Loucy (cell line): Measurements from ENCODE around the gene SOX30.

Source experiments
- H2AFZ ChIP-seq: fragments of 200-600 bp; sonication (generic); 2 replicates; pipeline ENCODE4 v1.6.0; 2016; ENCODE audit warnings: antibody characterized with exemption, mild to moderate bottlenecking, low read length, moderate library complexity
- H3F3A ChIP-seq: fragments of 200-600 bp; 2 replicates; pipeline ENCODE4 v1.6.0; 2016; ENCODE audit warnings: antibody characterized with exemption, low read depth, mild to moderate bottlenecking
- H3K27me3 ChIP-seq: fragments of 200-600 bp; sonication (generic); 2 replicates; pipeline ENCODE4 v1.6.1; 2014; ENCODE audit warnings: low read length, mild to moderate bottlenecking; ENCODE audit not compliant: insufficient read depth, poor library complexity, severe bottlenecking
- H3K36me3 ChIP-seq: fragments of 200-600 bp; sonication (generic); 2 replicates; pipeline ENCODE4 v1.6.1; 2016; ENCODE audit warnings: low read length; ENCODE audit not compliant: insufficient read depth
- H3K4me1 ChIP-seq: fragments of 200-600 bp; sonication (generic); 2 replicates; pipeline ENCODE4 v1.5.1; 2014; ENCODE audit warnings: low read length, mild to moderate bottlenecking; ENCODE audit not compliant: insufficient read depth, poor library complexity, severe bottlenecking
- H3K4me2 ChIP-seq: fragments of 200-600 bp; sonication (generic); 2 replicates; pipeline ENCODE4 v1.6.0; 2014; ENCODE audit warnings: antibody characterized with exemption, low read length, low read depth, mild to moderate bottlenecking; ENCODE audit not compliant: poor library complexity, severe bottlenecking
- H3K4me3 ChIP-seq: fragments of 200-600 bp; sonication (generic); 2 replicates; pipeline ENCODE4 v1.5.1; 2014; ENCODE audit warnings: low read length, mild to moderate bottlenecking, mixed read lengths; ENCODE audit not compliant: poor library complexity, severe bottlenecking
- H3K79me2 ChIP-seq: fragments of 200-600 bp; sonication (generic); 2 replicates; pipeline ENCODE4 v1.6.1; 2014; ENCODE audit warnings: low read length; ENCODE audit not compliant: insufficient read depth
- H3K9ac ChIP-seq: fragments of 200-600 bp; sonication (generic); 2 replicates; pipeline ENCODE4 v1.6.0; 2014; ENCODE audit warnings: mild to moderate bottlenecking, low read depth, low read length, moderate library complexity; ENCODE audit not compliant: poor library complexity, severe bottlenecking
- H3K9me2 ChIP-seq: fragments of 200-600 bp; sonication (generic); replicated peaks from 2 replicates; pipeline ENCODE4 v1.6.1; 2016; ENCODE audit warnings: low read depth, low read length, mixed read lengths
- H3K9me3 ChIP-seq: fragments of 200-600 bp; sonication (generic); 2 replicates; pipeline ENCODE4 v1.6.1; 2014; ENCODE audit warnings: mild to moderate bottlenecking, antibody characterized with exemption, low read length, low read depth; ENCODE audit not compliant: insufficient read depth
- H4K20me1 ChIP-seq: fragments of 200-600 bp; sonication (generic); 2 replicates; pipeline ENCODE4 v1.6.0; 2014; ENCODE audit warnings: antibody characterized with exemption, low read length, mild to moderate bottlenecking; ENCODE audit not compliant: insufficient read depth, poor library complexity, severe bottlenecking
- EZH2phosphoT487 ChIP-seq: fragments of 200-600 bp; IDR thresholded peaks from 2 replicates; pipeline ENCODE4 v1.6.1; 2018; ENCODE audit warnings: antibody characterized with exemption, mild to moderate bottlenecking, moderate library complexity, borderline replicate concordance
- TF ChIP-seq, protein P1 (sequence below): fragments of 200-600 bp; sonication (generic); conservative IDR thresholded peaks from 2 replicates; pipeline ENCODE4 v1.5.1; 2014; ENCODE audit warnings: mild to moderate bottlenecking, antibody characterized with exemption, low read length

The SOX30 gene

DNA sequence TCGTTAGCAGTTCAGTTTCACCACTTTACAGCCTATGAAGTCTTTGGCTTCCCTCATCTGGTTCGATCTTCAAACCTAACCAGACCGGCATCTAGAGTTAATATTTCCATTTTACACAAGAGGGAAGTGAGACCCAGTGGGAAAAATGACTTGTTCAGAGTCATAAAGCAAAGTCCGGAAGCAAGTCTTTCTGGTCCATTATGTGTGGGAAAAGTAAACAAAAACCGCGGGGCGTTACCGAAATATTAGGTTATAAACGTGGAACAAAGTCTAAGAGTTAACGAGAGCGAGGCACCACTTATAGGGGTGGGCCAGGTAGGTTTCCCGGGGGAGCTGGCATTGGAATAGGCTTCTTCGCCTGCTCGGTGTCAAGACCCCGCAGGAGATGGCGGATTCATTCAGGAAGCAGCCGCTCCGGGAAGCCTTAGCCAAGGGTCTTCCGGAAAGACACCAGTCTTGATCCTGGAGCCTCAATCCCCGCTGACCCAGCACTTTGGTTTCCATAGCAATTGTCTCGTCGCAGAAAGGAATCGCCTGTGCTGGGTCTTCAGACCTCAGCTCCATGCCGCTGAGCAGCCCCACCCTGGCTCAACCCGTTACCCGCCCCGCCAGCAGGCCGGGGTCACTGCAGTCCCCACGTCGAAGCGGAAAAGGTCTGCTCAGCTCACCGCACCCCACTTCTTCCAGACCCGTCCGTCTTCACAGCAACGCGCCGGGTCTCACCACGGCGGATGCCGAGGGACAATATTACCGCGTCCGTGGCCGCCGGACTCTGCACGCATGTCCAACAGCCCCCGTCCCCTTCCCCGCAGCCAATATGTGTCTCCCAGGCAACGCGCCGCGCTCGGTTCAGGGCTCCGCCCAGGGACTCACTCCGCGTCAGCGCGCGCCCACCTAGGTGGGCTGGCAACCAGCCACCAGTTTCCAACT lies 18.7 kb upstream of the SOX30 start, which contains the start of gene C5orf52:
Gene C5orf52 (plus strand): TSS at position 872 of the 930 bp plus-strand sequence. CDS start 82 bp downstream, outside the sequence.
- H3K4me1 ChIP-seq = no peaks in the 10 kb centered on the region
- no peak within 1 kb of the TSS for H2AFZ ChIP-seq
- TF ChIP-seq, protein P1, sequence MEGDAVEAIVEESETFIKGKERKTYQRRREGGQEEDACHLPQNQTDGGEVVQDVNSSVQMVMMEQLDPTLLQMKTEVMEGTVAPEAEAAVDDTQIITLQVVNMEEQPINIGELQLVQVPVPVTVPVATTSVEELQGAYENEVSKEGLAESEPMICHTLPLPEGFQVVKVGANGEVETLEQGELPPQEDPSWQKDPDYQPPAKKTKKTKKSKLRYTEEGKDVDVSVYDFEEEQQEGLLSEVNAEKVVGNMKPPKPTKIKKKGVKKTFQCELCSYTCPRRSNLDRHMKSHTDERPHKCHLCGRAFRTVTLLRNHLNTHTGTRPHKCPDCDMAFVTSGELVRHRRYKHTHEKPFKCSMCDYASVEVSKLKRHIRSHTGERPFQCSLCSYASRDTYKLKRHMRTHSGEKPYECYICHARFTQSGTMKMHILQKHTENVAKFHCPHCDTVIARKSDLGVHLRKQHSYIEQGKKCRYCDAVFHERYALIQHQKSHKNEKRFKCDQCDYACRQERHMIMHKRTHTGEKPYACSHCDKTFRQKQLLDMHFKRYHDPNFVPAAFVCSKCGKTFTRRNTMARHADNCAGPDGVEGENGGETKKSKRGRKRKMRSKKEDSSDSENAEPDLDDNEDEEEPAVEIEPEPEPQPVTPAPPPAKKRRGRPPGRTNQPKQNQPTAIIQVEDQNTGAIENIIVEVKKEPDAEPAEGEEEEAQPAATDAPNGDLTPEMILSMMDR = no peak
- no peak for TF ChIP-seq EZH2phosphoT487
- H3K4me3 ChIP-seq = no peak within 1 kb of the TSS
- H3K9me2 ChIP-seq = no peaks in the 10 kb centered on the region
- H3K27me3 ChIP-seq = no peaks in the 10 kb centered on the region
- H3K79me2 ChIP-seq = no peaks in the 10 kb centered on the region
- H3F3A ChIP-seq = no peaks in the 10 kb centered on the region
- no peak within 1 kb of the TSS for H3K9ac ChIP-seq
- no peak within 1 kb of the TSS for H3K4me2 ChIP-seq
- H3K9me3 ChIP-seq = no peaks in the 10 kb centered on the region
- H3K36me3 ChIP-seq = no peaks in the 10 kb centered on the region
- H4K20me1 ChIP-seq = no peaks in the 10 kb centered on the region

- H3F3A ChIP-seq = no peaks in the 10 kb centered on the region
- no peaks in the 10 kb centered on the region for H3K27me3 ChIP-seq
- no peak overlapping the region for H3K4me2 ChIP-seq
- TF ChIP-seq, protein P1 = no peak
- TF ChIP-seq EZH2phosphoT487 = no peak
- H3K9me3 ChIP-seq = no peaks in the 10 kb centered on the region
- H3K36me3 ChIP-seq = no peaks in the 10 kb centered on the region
- no peaks in the 10 kb centered on the region for H3K79me2 ChIP-seq
- H4K20me1 ChIP-seq = no peaks in the 10 kb centered on the region
- no peaks in the 10 kb centered on the region for H3K9me2 ChIP-seq
- H3K4me1 ChIP-seq = no peaks in the 10 kb centered on the region
- no peak overlapping the region for H3K9ac ChIP-seq
- no peak overlapping the region for H2AFZ ChIP-seq
- no peak overlapping the region for H3K4me3 ChIP-seq
These were observed 17.5 kb upstream of the SOX30 start for GRCh38 chr5:157669701-157670097.

- H2AFZ ChIP-seq = no peak overlapping the region
- H3K4me2 ChIP-seq = no peak overlapping the region
- no peak overlapping the region for H3K4me3 ChIP-seq
- H3K4me1 ChIP-seq = no peaks in the 10 kb centered on the region
- no peaks in the 10 kb centered on the region for H3F3A ChIP-seq
- H3K9me3 ChIP-seq = no peaks in the 10 kb centered on the region
- no peaks in the 10 kb centered on the region for H3K9me2 ChIP-seq
- no peaks in the 10 kb centered on the region for H3K79me2 ChIP-seq
- H4K20me1 ChIP-seq = no peaks in the 10 kb centered on the region
- H3K27me3 ChIP-seq = no peaks in the 10 kb centered on the region
- no peaks in the 10 kb centered on the region for H3K36me3 ChIP-seq
- no peak overlapping the region for H3K9ac ChIP-seq
- TF ChIP-seq EZH2phosphoT487 = no peak
- TF ChIP-seq, protein P1 = no peak
These were observed 16.1 kb upstream of the SOX30 start for GRCh38 chr5:157668356-157668755.
